ENCODE results near the gene LCMT2.
A peak's percentile ranks its signal among the peaks of the same experiment; 100 is the strongest.

The LCMT2 gene

GRCh38 chr15:43370310-43370974 is 40.1 kb upstream of the LCMT2 start:
- peak; percentile 42 for DNase-seq

GRCh38 chr15:43361313-43361903 is 31.0 kb upstream of the LCMT2 start:
- TF ChIP-seq CTCF (IDR thresholded peaks at IDR 0.05; ENCODE audit: low read depth, low read length): no peak
- Histone ChIP-seq H3K27me3 (ENCODE audit: insufficient read depth, low read depth, severe bottlenecking) (no peaks in the 10 kb centered on the region), H3K9me3 (ENCODE audit: severe bottlenecking) (peaks cover 21% of the 10 kb centered on the region), H3K4me3 (ENCODE audit: low read depth, low read length) (no peak overlapping the region), H3K27ac (no peak overlapping the region), H3K36me3 (peaks cover 81% of the 10 kb centered on the region)
- DNase-seq: no peak

More at GRCh38 chr15:43370310-43370974, 40.1 kb upstream of the LCMT2 start:
- Histone ChIP-seq H3K36me3 (peaks cover 55% of the 10 kb centered on the region), H3K27me3 (ENCODE audit: insufficient read depth, low read depth, severe bottlenecking) (no peaks in the 10 kb centered on the region), H3K4me3 (ENCODE audit: low read depth, low read length) (peak overlapping the region; percentile 90), H3K9me3 (ENCODE audit: severe bottlenecking) (no peaks in the 10 kb centered on the region), H3K27ac (peak overlapping the region; percentile 92)
- TF ChIP-seq CTCF (IDR thresholded peaks at IDR 0.05; ENCODE audit: low read depth, low read length): no peak

DNA sequence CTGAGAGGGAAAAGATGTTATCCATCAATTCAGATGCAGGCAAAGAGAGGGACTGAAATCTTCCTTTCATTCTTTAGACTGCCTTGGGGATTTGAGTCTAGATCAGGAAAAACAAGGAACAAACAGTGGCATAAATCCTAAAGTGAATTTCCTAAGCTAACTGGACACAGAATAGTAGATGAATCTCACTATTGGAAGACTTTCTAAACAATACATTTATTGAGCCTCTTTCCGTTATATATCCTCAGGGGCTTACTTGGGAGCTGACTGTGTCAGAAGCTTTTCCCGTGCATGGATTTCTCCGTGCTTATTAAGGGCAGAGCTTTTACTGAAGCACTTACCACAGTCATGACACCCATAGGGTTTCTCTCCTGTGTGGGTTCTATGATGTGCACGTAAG is 30.4 kb upstream of the LCMT2 start:
- DNase-seq: no peak
- peaks cover 21% of the 10 kb centered on the region for H3K9me3 ChIP-seq (ENCODE audit: severe bottlenecking)
- no peak overlapping the region for H3K4me3 ChIP-seq (ENCODE audit: low read depth, low read length)
- no peak overlapping the region for H3K27ac ChIP-seq
- peaks cover 76% of the 10 kb centered on the region for H3K36me3 ChIP-seq
- TF ChIP-seq CTCF (IDR thresholded peaks at IDR 0.05; ENCODE audit: low read depth, low read length): no peak
- H3K27me3 ChIP-seq (ENCODE audit: insufficient read depth, low read depth, severe bottlenecking): no peaks in the 10 kb centered on the region

DNA sequence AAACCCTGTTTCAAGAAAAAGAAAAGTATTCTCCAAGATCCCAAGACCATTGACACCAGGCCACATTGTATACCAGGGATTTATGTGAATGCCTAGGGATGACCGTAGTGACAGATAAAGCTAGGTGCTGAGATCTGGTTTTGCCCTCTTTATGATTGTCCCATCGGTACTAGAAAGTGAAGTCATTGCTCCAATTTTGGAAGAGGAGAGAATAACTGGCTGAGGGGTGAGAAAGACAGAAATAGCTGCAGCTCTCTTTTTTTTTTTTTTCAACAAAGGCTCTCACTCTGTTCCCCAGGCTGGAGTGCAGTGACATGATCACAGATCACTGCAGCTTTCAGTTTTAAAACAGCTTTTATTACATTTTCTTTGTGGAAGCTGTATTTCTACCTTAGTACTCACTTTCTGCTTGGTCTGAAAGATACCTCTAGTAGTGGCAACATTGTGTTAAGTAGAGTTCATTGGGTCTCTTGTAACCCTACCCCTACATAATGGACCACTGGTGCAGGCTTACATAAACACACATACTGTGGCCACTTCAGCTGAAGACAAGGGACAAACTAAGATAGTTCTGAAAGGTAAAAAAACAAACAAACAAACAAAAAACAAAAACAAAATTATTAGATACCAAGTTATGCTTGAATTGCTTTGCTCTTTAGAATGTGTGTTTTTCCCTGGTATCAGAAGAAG is 22.5 kb upstream of the LCMT2 start:
- TF ChIP-seq CTCF (IDR thresholded peaks at IDR 0.05; ENCODE audit: low read depth, low read length): no peak
- Histone ChIP-seq H3K9me3 (ENCODE audit: severe bottlenecking) (no peaks in the 10 kb centered on the region), H3K36me3 (peaks cover 23% of the 10 kb centered on the region), H3K4me3 (ENCODE audit: low read depth, low read length) (no peak overlapping the region), H3K27me3 (ENCODE audit: insufficient read depth, low read depth, severe bottlenecking) (no peaks in the 10 kb centered on the region), H3K27ac (no peak overlapping the region)
- no peak for DNase-seq

DNA sequence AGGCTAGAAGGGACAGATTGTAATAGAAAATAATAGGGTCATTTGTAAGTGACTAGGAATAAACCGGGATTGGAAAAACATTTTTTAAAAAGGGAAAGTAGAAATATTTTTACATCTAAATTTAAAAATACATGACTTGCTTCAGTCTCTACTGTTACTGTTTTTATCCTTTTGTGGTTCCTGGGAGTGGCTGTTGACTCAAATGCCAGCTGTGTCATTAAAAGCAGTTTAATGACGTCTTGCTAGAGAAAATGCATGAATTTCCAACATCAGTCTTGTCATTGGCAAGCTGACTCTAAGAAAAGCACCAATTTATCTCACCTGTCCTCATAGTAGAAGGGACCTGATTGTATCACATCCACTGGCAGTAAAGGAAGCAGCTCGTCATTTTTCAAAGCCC is 16.7 kb upstream of the LCMT2 start:
- Histone ChIP-seq H3K27ac (no peak overlapping the region), H3K36me3 (peaks cover 12% of the 10 kb centered on the region), H3K27me3 (ENCODE audit: insufficient read depth, low read depth, severe bottlenecking) (no peaks in the 10 kb centered on the region), H3K4me3 (ENCODE audit: low read depth, low read length) (no peak overlapping the region), H3K9me3 (ENCODE audit: severe bottlenecking) (no peaks in the 10 kb centered on the region)
- TF ChIP-seq CTCF (IDR thresholded peaks at IDR 0.05; ENCODE audit: low read depth, low read length): no peak
- DNase-seq: no peak
